Tongue (tissue), 2 donors: Measurements from ENCODE around the gene DNAJC4. TPM values are rescaled to one million over a fixed set of nuclear protein-coding genes. Genes with fewer than 3 reads are reported as not detected.
A peak's percentile ranks its signal among the peaks of the same experiment; 100 is the strongest.

Source experiments
- DNase-seq: peaks from one replicate; pipeline ENCODE4 v3.0.0-alpha.2; 2015
- total RNA-seq: library from RNA; depleted of rRNA; stranded (reverse); fragments of >200 nt; gene quantifications from one replicate; pipeline ENCODE4 v1.2.3, GENCODE V29; 2014

The DNAJC4 gene
- total RNA-seq, 1 donor from 2014 or later = 16.7 TPM

DNA sequence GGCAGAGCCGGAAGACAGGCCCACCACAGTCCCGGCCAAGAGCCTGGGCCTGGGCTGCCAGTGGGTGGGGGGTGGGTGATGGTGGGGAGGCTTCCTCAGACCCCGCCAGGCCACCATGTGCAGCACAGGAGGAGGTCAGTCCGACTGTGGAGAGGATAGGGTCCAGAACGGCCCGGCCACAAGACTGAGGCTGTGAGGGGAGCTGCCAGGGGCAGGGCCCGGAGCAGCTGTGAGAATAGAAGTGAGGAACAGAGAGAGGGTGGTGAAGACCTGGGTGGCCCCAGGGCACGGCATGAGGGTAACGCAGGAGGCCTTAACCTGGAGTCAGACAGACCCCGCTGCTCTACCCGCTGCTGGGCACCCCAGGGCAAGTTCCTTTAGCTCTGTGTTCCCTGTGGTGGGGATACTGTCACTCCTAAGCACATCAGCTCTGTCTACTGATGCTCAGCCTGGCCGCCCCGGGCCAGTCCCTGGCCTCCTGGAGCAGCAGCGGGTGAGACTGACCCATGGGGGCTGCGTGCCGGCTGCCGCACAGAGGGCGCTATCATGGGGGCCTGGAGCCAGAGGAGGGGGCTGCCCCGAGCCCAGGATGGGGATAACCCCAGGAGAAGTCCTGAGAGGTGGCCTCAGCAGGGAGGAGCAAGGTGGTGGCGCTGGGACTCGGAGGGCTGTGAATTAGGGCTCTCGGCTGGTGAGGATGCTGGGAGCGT is 22.1 kb upstream of the DNAJC4 start:
- DNase-seq = no peak

DNA sequence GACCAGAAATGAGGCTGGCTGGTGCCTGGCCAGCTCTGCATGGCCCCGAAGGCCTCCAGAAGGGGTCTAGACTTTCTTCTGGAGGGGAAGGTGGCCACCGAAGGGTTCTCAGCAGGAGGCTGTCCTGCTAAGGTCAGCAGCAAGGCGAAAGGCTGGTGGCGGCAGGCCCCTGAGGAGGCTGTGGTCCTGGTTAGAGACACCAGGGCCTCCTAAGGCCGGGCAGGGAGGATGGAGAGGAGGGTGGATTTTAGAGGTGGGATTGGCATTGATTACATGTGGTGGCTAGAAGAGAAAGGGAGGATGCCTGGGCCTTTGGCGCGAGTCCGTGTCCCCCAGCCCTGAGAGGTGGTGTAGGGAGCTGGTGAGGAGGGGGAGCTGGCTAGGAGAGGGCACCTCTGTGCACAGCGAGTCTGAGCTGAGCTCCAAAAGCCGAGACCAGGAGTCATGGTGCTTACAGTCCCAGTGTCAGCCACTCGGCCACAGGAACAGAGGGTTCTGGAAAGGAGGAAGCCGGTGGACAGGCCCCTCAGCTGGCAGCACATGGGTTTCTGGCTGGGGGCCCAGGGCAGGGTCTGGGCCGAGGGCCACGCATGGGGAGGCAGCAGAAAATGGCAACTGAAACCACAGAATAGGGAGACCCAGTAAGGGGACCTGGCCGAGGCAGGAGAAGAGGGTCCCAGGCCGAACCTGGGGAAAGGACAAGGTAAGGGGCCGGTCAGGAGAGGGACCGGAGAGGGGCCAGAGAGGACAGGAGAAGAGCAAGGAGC is 21.4 kb upstream of the DNAJC4 start:
- no peak for DNase-seq

DNA sequence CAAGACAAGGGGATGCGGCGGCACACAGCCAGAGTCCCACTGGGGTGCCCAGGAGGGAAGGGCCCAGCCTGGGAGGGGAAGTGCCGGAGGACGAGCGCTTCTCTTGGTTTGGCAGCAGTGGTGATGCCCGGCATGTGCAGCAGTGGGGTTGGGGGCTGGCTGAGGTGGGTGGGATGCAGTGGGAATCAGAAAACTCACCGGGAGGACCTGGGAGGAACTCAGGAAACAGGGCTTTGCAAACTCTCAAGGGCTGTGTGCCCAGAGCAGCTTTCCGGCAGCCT is 20.8 kb upstream of the DNAJC4 start:
- no peak for DNase-seq

DNA sequence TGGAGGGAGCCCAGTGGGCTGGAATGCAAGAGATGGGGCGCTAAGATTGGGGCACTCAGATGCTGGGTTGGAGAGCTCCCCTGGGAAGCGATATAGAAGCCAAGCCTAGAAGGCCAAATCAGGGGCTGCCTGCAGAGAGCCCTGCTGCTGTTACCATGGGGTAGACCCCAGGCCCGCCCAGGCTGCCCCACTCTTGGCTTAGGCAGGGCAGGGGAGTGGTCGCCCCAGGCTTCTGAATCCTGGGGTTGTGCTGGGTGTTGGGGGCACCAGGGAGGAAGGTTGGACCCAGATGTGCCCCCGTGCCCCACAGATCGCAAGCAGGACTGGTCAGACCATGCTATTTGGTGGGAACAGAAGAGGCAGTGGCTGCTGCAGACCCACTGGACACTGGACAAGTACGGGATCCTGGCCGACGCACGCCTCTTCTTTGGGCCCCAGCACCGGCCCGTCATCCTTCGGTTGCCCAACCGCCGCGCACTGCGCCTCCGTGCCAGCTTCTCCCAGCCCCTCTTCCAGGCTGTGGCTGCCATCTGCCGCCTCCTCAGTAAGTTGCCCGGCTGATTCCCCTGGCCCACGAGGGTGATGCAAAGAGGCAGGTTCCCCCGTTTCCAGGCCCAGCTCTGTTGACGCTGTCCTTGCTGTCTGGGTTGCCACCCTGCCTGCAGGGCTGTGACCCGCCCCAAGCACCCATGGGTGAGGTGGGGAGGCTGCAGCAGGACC is 19.9 kb upstream of the DNAJC4 start:
- no peak for DNase-seq

DNA sequence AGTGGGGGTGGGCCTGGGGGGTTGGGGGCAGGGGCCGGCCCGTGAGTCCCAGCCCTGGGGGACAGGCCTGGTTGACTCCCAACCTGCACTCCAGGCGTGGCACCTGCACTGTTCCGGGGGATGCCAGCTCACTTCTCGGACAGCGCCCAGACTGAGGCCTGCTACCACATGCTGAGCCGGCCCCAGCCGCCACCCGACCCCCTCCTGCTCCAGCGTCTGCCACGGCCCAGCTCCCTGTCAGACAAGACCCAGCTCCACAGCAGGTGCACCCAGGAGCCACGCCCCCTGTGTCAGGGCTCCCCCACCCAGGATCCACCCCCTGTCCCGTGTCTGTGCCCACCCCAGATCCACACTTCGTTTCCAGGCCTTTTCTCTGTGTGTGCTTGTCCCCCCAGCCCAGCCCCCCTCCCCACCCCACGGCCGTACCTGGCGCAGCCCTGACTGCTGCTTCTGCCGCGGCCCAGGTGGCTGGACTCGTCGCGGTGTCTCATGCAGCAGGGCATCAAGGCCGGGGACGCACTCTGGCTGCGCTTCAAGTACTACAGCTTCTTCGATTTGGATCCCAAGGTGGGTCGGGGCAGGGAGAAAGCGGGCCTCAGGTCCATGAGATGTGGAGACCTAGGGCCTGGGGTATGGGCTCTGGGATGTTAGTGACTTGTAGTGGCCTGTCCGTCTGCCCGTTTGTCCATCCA is 19.0 kb upstream of the DNAJC4 start:
- no peak for DNase-seq

DNA sequence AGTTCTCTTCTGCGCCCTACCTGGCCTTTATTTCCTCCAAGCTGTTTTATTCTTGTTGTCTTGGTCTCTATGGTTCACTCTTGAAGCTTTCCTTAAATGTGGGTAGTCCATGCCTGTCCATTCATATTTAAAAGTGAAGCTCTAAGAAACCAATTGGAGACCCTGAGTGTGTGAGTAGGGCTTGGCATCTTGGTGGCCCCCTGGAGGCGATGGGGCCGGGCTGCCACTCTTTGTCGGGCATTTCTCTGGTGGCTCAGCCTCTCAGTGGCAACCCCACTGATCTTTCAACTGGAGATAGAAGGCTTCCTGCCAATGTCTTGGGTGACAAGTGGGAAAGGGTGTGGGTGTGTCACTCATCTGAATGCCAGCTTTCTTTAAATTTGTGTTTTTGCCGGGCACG is 13.5 kb upstream of the DNAJC4 start:
- no peak for DNase-seq

DNA sequence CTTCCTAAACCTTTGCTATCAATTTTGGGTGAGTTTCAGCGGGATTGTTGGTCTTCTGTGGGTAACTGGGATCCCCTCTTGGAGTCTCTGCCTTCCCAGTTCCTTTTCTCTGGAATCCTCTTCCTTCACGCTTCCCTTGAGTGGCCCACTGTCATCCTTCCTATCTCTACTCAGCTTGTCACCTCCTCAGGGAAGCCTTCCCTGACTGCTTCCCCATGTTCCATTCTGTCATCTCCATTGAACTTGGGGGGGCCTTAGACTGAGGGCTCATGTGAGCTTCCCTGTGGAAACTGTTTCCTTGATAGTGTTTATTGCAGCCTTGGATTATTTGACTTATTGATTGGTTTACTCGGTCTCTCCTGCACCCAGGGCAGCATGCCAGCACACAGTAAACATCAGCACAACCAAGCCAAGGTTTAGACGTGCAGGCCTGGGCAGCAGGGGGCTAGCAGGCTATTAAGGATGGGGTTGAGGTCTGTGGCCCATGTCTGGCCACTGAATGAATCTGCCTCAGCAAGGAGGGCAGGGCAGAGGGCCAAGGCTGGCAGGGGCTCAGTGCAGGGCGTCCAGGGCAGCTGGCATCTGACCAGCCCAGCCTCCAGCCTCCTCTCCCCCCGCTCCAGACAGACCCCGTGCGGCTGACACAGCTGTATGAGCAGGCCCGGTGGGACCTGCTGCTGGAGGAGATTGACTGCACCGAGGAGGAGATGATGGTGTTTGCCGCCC is 11.6 kb upstream of the DNAJC4 start:
- no peak for DNase-seq

DNA sequence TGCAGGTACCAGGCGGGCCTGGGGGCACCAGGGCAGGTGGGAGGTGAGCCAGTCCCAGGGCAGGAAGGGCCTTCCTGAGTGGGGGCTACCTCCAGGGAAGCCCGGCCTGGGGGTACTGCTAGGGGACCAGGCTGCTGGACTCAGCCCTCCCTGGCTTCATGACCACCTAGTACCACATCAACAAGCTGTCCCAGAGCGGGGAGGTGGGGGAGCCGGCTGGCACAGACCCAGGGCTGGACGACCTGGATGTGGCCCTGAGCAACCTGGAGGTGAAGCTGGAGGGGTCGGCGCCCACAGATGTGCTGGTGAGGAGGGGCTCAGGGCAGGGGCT is 11.0 kb upstream of the DNAJC4 start:
- DNase-seq = no peak

DNA sequence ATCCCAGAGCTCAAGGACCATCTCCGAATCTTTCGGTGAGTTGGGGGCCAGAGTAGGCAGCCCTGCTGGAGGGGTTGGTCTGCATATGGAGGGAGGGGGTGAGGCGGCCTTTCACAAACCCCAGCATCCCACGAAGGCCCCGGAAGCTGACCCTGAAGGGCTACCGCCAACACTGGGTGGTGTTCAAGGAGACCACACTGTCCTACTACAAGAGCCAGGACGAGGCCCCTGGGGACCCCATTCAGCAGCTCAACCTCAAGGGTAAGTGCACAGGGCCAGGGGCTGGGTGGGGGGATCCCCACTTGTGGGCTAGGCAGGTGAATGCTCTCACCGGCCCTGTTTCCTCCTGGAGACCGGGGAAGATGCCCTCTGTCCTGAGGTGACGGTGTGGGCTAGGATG is 10.6 kb upstream of the DNAJC4 start:
- no peak for DNase-seq

DNA sequence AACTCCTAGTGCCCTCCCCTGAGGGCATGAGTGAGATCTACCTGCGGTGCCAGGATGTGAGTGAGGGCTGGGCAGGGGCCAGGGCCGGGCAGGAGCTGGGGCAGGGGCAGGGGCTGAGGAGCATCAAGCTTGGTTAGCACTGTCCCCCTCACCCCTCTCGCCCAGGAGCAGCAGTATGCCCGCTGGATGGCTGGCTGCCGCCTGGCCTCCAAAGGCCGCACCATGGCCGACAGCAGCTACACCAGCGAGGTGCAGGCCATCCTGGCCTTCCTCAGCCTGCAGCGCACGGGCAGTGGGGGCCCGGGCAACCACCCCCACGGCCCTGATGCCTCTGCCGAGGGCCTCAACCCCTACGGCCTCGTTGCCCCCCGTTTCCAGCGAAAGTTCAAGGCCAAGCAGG is 10.1 kb upstream of the DNAJC4 start:
- DNase-seq = no peak

DNA sequence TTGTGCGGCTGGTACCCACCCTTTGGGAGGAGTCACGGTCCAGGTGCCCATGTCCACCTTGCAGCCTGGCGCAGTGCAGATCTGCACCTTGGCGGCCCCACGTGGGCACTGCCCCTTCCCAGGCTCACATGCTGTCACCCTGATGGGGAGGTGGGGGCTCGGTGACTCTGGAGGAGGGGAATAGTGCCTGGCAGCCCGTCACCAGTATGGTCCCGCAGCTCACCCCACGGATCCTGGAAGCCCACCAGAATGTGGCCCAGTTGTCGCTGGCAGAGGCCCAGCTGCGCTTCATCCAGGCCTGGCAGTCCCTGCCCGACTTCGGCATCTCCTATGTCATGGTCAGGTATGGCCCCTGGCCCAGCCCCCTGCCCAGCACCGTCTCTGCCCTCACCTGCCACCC is 9.6 kb upstream of the DNAJC4 start:
- no peak for DNase-seq

DNA sequence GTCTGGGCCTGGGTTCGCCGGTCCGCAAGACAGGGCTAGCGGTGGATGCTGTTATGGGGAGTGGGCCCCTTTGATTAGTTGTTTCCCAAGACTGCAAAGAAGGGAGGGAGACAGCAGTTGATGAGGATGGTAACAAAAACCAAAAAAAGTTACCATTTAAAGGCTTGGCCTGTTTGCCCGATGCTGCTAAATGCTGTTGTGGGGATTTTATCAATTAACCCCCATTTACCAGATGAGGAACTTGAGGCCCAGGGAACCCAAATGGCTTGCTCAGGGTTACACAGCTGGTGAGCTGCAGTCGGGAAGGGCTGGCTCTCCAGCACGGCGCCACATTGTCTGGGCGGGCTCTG is 7.7 kb upstream of the DNAJC4 start:
- no peak for DNase-seq

DNA sequence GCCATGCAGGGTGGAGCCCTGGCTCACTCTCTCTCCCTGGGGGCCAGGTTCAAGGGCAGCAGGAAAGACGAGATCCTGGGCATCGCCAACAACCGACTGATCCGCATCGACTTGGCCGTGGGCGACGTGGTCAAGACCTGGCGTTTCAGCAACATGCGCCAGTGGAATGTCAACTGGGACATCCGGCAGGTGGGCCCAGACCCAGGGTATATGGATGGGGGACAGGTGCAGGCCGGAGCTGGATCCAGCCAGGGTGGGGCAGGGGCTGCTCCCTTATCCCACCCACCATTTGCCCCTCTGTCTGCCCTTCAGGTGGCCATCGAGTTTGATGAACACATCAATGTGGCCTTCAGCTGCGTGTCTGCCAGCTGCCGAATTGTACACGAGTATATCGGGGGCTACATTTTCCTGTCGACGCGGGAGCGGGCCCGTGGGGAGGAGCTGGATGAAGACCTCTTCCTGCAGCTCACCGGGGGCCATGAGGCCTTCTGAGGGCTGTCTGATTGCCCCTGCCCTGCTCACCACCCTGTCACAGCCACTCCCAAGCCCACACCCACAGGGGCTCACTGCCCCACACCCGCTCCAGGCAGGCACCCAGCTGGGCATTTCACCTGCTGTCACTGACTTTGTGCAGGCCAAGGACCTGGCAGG is 7.2 kb upstream of the DNAJC4 start:
- no peak for DNase-seq

DNA sequence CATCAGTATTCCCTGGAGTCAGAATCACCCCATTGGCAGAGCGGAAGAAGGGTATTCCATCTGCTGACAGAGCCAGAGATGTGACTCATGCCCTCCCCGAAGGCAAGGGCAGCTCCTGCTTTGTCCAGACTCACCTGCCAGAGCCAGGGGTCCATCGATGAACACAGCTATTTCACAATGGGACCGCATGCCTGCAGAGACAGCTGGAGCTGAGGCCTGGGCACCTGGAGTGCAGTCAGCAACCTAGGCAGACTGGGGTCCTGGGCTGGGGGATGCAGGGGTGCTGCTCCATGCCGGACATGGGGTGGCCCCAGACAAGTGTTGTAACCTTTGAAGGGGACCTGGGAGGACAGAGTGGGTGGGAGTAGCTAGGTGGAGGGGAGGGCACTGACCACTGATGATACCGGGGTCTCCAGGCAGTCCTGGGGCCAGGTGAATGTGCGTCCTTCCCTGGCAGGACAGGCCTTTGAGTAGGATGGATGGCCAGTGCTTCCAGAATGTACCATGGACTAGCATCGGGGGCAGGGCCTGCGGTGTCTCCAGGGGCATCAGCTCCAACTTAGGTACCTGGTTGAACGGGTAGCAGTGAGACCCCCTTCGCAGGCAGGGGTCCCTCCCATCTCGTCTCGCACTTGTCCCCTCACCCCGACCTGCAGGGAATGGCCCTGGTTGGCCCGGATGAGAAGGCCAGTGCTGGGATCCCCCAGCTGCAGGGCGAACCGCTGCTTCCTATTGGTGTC is 6.0 kb upstream of the DNAJC4 start:
- no peak for DNase-seq

DNA sequence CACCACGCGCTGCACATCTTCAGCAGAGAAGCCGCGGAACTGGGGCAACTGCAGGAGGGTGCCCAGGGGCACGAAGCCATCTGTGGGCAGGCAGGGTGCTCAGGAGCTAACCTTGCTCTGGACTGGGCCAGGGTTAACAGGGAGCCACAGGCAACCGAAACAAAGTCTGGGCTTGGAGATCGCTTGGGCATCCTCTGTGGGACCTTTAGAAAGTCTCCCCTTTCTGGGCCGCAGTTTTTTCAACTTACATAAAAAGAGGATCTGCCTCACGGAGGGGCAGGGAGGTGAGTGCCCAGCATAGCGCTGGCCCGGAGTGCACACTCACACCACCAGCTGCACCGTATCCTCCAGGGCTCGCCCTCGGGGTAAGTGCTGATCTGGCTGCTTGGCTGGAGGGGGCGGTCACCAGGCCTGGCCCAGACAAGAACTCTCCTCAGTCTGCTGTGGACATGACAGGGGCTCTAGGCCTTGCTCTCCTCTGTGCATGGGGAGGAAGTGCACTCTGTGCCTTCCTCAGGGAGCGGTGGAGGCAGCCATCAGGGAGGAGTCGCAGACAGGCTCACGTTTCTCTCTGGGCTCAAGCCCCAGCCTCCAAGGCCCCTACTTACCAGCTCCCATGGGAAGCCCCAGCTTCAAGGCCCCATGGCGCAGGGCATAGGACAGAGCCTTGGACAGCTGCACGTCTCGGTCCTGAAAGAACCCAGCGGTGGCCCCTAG is 5.3 kb upstream of the DNAJC4 start:
- no peak for DNase-seq

DNA sequence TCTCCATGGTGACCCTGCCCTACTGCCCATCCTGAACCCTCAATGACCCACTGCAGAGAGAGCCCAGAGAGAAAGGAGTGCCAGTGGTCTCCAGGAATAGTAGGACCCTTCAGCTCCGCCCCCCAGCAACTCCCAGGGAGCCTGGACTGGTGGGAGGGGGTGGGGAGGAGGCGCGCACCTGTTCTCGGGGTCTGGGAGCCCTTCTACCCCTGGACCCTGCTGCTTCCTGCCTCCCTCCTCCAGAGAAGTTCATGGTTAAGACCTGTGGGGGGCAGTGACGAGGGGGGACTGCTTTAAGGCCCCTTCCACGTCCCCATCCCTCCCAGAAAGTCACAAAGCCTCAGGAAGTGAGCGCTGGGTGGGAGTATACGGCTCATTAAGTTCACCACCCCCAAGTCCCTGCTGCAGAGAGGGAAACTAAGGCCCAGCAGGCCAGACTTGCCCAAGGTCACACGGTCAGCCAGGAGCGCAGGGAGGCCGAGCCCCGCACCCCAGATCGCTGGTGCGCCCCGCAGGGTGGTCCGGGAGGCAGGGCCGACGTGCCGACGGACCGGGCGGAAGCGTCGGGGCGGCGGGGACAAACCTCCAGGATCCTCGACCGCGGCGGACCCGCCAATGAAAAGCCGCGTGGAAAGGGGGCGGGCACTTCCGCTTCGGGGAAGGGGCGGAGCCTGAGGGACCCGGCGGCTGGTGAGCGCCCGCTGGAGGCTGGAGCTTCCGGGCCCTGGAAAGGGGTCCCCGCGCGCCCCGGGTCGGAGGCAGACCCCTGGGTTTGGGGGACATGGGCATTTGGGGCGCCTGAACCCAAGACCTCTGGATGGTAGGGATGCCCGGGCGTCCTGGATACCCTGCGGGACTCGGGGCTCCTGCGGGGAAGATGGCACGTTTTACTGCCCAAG is 4.5 kb upstream of the DNAJC4 start, which contains the start of the genes NUDT22 and TRPT1:
TSS of gene NUDT22 (plus strand) at position 667 of the 899 bp plus-strand sequence. CDS start 379 bp downstream, outside the sequence.
TSS of gene TRPT1 (minus strand) at position 579 of the 899 bp plus-strand sequence. CDS start at position 253, 326 bp downstream.
- DNase-seq = peak; percentile 94

DNA sequence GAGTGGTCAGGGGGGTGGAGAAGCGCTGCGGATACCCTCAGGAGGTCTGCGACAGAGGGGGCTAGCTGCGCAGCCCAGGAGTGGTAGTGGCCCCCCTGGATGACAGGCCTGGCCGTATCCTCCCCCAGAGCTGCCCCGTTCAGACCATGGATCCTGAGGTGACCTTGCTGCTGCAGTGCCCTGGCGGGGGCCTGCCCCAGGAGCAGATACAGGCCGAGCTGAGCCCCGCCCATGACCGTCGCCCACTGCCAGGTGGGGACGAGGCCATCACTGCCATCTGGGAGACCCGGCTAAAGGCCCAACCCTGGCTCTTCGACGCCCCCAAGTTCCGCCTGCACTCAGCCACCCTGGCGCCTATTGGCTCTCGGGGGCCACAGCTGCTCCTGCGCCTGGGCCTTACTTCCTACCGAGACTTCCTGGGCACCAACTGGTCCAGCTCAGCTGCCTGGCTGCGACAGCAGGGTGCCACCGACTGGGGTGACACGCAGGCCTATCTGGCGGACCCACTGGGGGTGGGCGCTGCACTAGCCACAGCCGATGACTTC is 3.8 kb upstream of the DNAJC4 start:
- peak; percentile 64 for DNase-seq

DNA sequence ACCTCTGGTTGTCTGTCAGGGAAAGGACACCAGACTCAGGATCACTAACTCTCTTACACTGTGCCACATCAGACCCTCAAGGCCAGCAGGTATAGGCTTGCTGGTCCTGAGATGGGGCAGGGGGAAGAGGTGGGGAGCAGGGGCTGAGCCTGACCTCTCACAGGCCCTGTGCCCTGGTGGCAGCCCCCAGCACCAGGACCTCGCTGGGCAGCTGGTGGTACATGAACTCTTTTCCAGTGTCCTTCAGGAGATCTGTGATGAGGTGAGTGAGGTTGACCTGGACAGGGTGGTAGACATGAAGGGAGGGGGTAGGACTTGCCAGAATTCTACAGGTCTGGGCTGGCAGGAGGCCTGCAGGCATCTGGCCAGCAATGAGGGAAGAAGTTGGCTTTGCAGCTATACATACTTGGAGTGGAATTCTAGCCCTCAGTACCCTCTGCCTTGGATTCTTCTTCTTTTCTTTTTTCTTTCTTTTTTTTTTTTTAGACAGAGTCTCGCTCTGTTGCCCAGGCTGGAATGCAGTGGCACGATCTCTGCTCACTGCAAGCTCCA is 2.9 kb upstream of the DNAJC4 start:
- no peak for DNase-seq
